C4-2B (cell line): Measurements from ENCODE around the gene ANK3.

Source experiments
- CTCF ChIP-seq: fragments of 450-650 bp; conservative IDR thresholded peaks from 2 replicates; pipeline ENCODE4 v1.5.1; 2017; ENCODE audit warnings: mild to moderate bottlenecking
- ZFX ChIP-seq: fragments of 450-650 bp; IDR thresholded peaks from 2 replicates; pipeline ENCODE4 v1.6.1; 2017

GRCh38 chr10:60267802-60268201, 121.9 kb downstream of the ANK3 start:
- no peak; the same call in 1 of the 2 replicates for TF ChIP-seq CTCF
- no peak for TF ChIP-seq ZFX
